ENCODE data around the gene PSMB11.
A peak's percentile ranks its signal among the peaks of the same experiment; 100 is the strongest.

The PSMB11 gene

GRCh38 chr14:23077962-23078361, 36.0 kb downstream of the PSMB11 start:
- no peak for TF ChIP-seq CTCF (IDR thresholded peaks at IDR 0.05; ENCODE audit: insufficient read depth, low read length, missing control alignments)
- CTCF ChIA-PET = interaction anchor here (1.1 to 17.4 kb wide), 23 partner anchors 11 to 546 kb away, joined by 3 to 452 read pairs (median 12); partner anchors contain the start of genes ACIN1, AJUBA, C14orf119 and CDH24
- DNase-seq (ENCODE audit: low read depth, low spot score) = no peak
- no peak overlapping the region for H3K4me3 ChIP-seq (ENCODE audit: low read depth, low read length)
- POLR2A ChIA-PET = interaction anchor here (0.7 to 2.4 kb wide), 5 partner anchors 9 to 101 kb away, joined by 3 to 20 read pairs (median 6); partner anchors contain the start of genes ACIN1 and C14orf119

GRCh38 chr14:23078692-23079116, 36.7 kb downstream of the PSMB11 start:
- POLR2A ChIA-PET = interaction anchor here (1.0 to 2.4 kb wide), 5 partner anchors 10 to 17 kb away, joined by 3 to 20 read pairs (median 6); partner anchors contain the start of genes ACIN1 and C14orf119

DNA sequence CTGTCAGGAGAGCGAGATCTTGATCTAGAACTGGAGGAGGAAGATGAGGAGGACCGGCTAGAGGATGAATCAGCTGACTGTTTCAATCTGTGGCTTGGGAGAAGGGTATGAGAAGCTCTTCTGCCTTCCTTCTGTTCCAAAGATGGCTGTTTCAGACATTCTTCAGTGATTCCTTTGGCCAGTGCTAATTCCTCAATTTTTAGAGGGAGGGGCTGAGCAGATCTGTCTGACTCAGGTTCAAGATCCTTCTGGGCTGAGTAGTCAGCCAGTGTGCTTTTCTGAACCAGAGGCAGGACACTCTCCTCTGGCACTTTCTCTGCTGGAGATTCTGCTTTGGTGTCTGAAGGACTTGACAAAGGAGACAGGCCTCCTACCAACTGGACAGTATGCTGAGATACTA, 37.7 kb downstream of the PSMB11 start:
- no peak for DNase-seq (ENCODE audit: low read depth, low spot score)
- TF ChIP-seq CTCF (IDR thresholded peaks at IDR 0.05; ENCODE audit: insufficient read depth, low read length, missing control alignments) = no peak
- CTCF ChIA-PET = interaction anchor here (0.7 to 17.4 kb wide), 9 partner anchors 9 to 268 kb away, joined by 3 to 452 read pairs (median 70); partner anchors contain the start of genes ACIN1, AJUBA, C14orf119 and CDH24
- no peak overlapping the region for H3K4me3 ChIP-seq (ENCODE audit: low read depth, low read length)
- POLR2A ChIA-PET = interaction anchor here (0.5 to 2.4 kb wide), 8 partner anchors 8 to 97 kb away, joined by 3 to 20 read pairs (median 6); partner anchors contain the start of genes ACIN1, AJUBA and C14orf119

More at GRCh38 chr14:23078692-23079116, 36.7 kb downstream of the PSMB11 start:
- peak; percentile 87 for DNase-seq (ENCODE audit: low read depth, low spot score)
- CTCF ChIA-PET = interaction anchor here (1.7 to 17.4 kb wide), 13 partner anchors 11 to 107 kb away, joined by 4 to 452 read pairs (median 25); partner anchors contain the start of genes ACIN1, AJUBA, C14orf119 and CDH24
- no peak overlapping the region for H3K4me3 ChIP-seq (ENCODE audit: low read depth, low read length)
- TF ChIP-seq CTCF (IDR thresholded peaks at IDR 0.05; ENCODE audit: insufficient read depth, low read length, missing control alignments) = peak; percentile 10

DNA sequence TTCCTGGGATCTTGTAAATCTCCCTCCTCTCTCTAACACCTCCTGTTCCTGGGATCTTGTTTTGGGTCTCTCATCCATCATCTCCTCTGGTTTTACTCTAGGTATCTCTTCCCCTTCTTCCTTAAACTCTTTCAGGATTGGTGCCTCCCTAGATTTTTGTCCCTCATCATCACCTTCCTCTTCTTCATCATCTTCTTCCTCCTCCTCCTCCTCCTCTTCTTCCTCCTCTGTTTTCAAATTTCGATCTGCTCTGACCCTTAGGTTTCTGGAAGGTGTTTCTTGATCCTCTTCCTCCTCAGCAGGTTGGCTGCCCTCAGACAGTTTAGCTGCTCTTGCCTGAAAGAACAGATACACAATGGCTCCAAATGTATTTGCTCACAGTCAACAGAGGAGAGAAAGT, 38.5 kb downstream of the PSMB11 start:
- TF ChIP-seq CTCF (IDR thresholded peaks at IDR 0.05; ENCODE audit: insufficient read depth, low read length, missing control alignments) = no peak
- POLR2A ChIA-PET = interaction anchor here (1.1 to 2.4 kb wide), 4 partner anchors 9 to 14 kb away, joined by 4 to 20 read pairs (median 7); partner anchors contain the start of genes ACIN1 and C14orf119
- no peak overlapping the region for H3K4me3 ChIP-seq (ENCODE audit: low read depth, low read length)
- no peak for DNase-seq (ENCODE audit: low read depth, low spot score)
- CTCF ChIA-PET = interaction anchor here (1.0 to 17.4 kb wide), 10 partner anchors 7 to 220 kb away, joined by 3 to 452 read pairs (median 43); partner anchors contain the start of genes ACIN1, AJUBA, C14orf119 and CDH24

- H3K4me3 ChIP-seq (ENCODE audit: low read depth, low read length) = no peak overlapping the region
- TF ChIP-seq CTCF (IDR thresholded peaks at IDR 0.05; ENCODE audit: insufficient read depth, low read length, missing control alignments) = no peak
- ChIA-PET CTCF (interaction anchor here (0.6 to 17.4 kb wide), 7 partner anchors 7 to 99 kb away, joined by 3 to 452 read pairs (median 9); partner anchors contain the start of genes ACIN1, C14orf119 and CDH24), POLR2A (interaction anchor here (1.5 kb wide), 1 partner anchor 9 kb away, joined by 5 read pairs; the partner anchor contains the start of genes ACIN1 and C14orf119)
- DNase-seq (ENCODE audit: low read depth, low spot score) = no peak
Measured at GRCh38 chr14:23085458-23085857, 43.4 kb downstream of the PSMB11 start.

GRCh38 chr14:23086565-23086964, 44.6 kb downstream of the PSMB11 start:
- no peak for DNase-seq (ENCODE audit: low read depth, low spot score)
- H3K4me3 ChIP-seq (ENCODE audit: low read depth, low read length) = no peak overlapping the region
- POLR2A ChIA-PET = interaction anchor here (1.5 kb wide), 1 partner anchor 8 kb away, joined by 5 read pairs; the partner anchor contains the start of genes ACIN1 and C14orf119
- TF ChIP-seq CTCF (IDR thresholded peaks at IDR 0.05; ENCODE audit: insufficient read depth, low read length, missing control alignments) = no peak
- CTCF ChIA-PET = interaction anchor here (0.9 to 17.4 kb wide), 5 partner anchors 8 to 100 kb away, joined by 3 to 452 read pairs (median 9); partner anchors contain the start of genes ACIN1 and CDH24

Data from AG04449 (cell line).